ENCODE data around the gene CACHD1. TPM values are rescaled to one million over a fixed set of nuclear protein-coding genes. Genes with fewer than 3 reads are reported as not detected.

The CACHD1 gene
- total RNA-seq, 1 donor from 2014 or later, result 44.6 TPM

DNA sequence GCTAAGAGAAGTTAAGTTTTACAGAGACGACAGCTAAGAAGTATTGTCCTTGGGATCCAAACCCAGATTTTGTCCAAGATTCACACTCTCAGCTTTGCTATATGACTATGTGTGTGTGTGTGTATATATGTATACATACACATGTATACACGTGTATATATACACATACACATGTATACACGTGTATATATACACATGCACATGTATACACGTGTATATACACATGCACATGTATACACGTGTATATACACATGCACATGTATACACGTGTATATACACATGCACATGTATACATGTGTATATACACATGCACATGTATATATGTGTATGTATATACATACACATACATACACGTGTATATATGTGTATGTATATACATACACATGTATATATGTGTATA, 3.9 kb upstream of the CACHD1 start:
- H3K36me3 Mint-ChIP-seq, result no peaks in the 10 kb centered on the region
- no peak overlapping the region for H3K4me3 Mint-ChIP-seq
- TF ChIP-seq, protein P1, sequence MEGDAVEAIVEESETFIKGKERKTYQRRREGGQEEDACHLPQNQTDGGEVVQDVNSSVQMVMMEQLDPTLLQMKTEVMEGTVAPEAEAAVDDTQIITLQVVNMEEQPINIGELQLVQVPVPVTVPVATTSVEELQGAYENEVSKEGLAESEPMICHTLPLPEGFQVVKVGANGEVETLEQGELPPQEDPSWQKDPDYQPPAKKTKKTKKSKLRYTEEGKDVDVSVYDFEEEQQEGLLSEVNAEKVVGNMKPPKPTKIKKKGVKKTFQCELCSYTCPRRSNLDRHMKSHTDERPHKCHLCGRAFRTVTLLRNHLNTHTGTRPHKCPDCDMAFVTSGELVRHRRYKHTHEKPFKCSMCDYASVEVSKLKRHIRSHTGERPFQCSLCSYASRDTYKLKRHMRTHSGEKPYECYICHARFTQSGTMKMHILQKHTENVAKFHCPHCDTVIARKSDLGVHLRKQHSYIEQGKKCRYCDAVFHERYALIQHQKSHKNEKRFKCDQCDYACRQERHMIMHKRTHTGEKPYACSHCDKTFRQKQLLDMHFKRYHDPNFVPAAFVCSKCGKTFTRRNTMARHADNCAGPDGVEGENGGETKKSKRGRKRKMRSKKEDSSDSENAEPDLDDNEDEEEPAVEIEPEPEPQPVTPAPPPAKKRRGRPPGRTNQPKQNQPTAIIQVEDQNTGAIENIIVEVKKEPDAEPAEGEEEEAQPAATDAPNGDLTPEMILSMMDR (conservative IDR thresholded peaks at IDR 0.05), result no peak
- no peaks in the 10 kb centered on the region for H3K4me1 Mint-ChIP-seq (ENCODE audit: unreplicated experiment)
- H3K27me3 Mint-ChIP-seq, result peaks cover 27% of the 10 kb centered on the region
- H3K9me3 Mint-ChIP-seq, result no peaks in the 10 kb centered on the region
- no peak for DNase-seq (ENCODE audit: extremely low spot score, unreplicated experiment)
- H3K27ac Mint-ChIP-seq, result no peak overlapping the region

DNA sequence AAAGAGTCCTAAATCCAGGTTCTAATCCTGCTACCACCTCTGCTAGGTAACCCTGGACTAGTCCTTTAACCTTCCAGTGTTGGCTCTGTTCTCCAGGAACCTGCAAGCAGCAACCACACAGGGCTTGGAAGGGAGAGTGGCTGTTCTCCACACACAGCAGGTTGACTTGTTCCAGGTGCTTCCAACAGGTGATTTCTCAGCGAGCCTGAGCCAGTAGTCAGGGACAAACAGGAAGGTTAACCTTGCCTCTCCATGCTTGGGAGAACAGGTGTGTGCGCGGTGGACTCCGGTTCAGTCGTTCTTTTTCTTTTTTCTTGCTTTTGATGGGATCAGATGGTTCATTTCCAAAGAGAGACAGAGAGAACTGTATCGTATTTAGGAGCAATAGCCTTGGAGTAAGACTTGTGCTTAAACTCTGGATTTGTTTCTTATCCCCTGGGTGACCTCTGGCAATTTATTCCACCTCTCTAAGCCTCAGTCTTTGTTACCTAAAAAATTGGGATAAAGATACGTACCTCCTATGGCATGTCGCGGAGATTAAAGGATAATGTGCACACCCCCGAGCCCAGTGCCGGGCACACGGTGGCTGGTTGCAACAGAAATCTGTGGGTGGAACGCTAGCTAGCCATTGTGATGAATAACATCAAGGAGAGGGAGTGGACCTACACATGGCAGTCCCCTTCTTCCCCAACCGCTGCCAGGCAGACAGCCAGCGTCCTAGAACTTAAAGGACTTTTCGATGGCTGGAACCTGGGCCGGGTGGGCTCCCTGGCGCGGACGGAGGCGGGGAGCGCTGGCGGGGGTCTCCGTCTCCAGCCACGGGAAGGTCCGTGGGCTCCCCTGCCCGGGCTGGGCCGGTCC, 583 bp upstream of the CACHD1 start:
- Mint-ChIP-seq H3K4me3 (peak overlapping the region; percentile 87), H3K27ac (no peak overlapping the region), H3K9me3 (no peaks in the 10 kb centered on the region), H3K4me1 (ENCODE audit: unreplicated experiment) (peaks cover 17% of the 10 kb centered on the region), H3K27me3 (peaks cover 36% of the 10 kb centered on the region), H3K36me3 (no peaks in the 10 kb centered on the region)
- TF ChIP-seq, protein P1 (conservative IDR thresholded peaks at IDR 0.05), result no peak
- no peak for DNase-seq (ENCODE audit: extremely low spot score, unreplicated experiment)

DNA sequence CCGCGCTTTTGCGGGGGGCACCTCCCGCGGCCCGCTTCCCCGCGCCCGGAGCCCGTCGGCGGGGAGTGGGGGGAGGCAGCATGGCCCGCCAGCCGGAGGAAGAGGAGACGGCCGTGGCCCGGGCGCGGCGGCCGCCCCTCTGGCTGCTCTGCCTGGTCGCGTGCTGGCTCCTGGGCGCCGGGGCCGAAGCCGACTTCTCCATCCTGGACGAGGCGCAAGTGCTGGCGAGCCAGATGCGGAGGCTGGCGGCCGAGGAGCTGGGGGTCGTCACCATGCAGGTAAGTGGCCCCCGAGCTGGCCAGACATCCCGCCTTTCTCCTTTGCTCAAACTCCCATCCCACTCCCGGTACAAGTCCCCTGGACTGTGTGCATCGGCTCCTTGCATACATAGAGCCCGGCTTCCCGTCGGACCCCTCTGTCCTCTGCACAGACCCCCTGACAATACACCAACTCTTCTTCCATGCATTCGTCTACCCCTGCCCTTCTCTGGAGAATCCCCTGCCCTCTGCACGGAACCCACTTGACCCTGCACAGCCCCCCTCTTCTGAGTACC, 812 bp downstream of the CACHD1 start:
- peaks cover 36% of the 10 kb centered on the region for H3K27me3 Mint-ChIP-seq
- peak; percentile 73 for DNase-seq (ENCODE audit: extremely low spot score, unreplicated experiment)
- H3K4me3 Mint-ChIP-seq, result peak overlapping the region; percentile 97
- peaks cover 23% of the 10 kb centered on the region for H3K4me1 Mint-ChIP-seq (ENCODE audit: unreplicated experiment)
- TF ChIP-seq, protein P1 (conservative IDR thresholded peaks at IDR 0.05), result no peak
- H3K9me3 Mint-ChIP-seq, result no peaks in the 10 kb centered on the region
- H3K27ac Mint-ChIP-seq, result peak overlapping the region; percentile 57
- H3K36me3 Mint-ChIP-seq, result no peaks in the 10 kb centered on the region

DNA sequence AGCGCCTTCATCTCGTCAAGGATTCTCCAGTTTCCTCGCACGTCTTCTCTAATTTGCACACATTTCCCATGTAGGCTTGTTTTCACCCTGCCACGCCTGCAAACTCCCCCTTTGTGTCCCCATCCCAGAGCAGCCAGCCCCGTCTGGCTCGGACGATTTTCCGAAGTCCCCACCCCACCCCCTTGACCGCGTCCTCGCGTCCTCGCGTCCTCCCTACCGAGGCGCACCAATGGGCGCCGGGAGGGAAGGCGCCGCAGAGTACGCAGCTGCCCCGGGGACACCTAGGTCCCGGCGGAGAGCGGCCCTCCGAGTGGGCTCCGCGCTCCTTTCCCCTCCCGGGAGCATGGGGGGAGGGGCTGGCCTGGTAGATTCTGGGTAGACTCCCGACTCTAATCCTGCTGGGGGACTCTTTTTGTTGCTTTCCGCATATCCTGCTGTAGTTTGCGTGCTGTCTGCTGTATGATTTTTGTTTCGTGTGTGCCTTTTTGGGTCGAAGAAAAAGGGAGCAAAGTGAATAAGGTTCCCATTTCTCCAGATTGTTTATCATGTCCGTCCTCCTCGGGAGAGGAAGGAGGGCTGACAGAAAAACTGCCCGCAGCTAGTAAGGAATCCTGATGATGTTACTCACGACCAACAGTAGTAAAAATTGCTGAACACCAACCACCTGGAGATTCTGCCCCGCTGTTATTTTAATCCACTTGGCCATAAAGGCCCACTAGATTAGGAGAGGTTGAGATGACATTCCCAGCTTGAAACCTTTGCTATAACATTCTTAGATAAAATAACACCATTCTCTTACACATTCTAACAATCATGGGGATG, 1.5 kb downstream of the CACHD1 start:
- Mint-ChIP-seq H3K9me3 (no peaks in the 10 kb centered on the region), H3K27me3 (peaks cover 36% of the 10 kb centered on the region), H3K36me3 (no peaks in the 10 kb centered on the region), H3K4me3 (peak overlapping the region; percentile 97), H3K27ac (peak overlapping the region; percentile 57), H3K4me1 (ENCODE audit: unreplicated experiment) (peaks cover 26% of the 10 kb centered on the region)
- TF ChIP-seq, protein P1 (conservative IDR thresholded peaks at IDR 0.05), result no peak
- peak; percentile 72 for DNase-seq (ENCODE audit: extremely low spot score, unreplicated experiment)

DNA sequence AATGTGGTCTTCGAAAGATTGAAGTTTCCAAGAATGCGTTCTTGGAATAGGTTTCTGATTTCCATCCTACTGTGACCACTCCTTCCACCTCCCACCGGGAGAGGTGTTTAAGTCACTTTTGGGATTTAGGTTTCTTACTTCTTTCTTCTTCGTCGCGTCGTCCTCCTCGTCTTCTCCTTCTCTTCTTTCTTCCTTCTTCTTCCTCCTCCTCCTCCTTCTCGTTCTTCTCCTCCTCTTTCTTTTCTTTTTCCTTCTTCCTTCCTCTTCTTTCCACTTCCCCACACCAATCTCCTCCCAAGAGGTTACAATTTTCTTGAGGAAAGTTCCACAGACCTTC, 2.1 kb downstream of the CACHD1 start:
- TF ChIP-seq, protein P1 (conservative IDR thresholded peaks at IDR 0.05), result no peak
- Mint-ChIP-seq H3K36me3 (no peaks in the 10 kb centered on the region), H3K27ac (no peak overlapping the region), H3K4me1 (ENCODE audit: unreplicated experiment) (peaks cover 32% of the 10 kb centered on the region), H3K9me3 (no peaks in the 10 kb centered on the region), H3K4me3 (peak overlapping the region; percentile 97), H3K27me3 (peaks cover 36% of the 10 kb centered on the region)
- DNase-seq (ENCODE audit: extremely low spot score, unreplicated experiment), result no peak
